ENCODE data around the gene RBM33.

Gene RBM33

DNA sequence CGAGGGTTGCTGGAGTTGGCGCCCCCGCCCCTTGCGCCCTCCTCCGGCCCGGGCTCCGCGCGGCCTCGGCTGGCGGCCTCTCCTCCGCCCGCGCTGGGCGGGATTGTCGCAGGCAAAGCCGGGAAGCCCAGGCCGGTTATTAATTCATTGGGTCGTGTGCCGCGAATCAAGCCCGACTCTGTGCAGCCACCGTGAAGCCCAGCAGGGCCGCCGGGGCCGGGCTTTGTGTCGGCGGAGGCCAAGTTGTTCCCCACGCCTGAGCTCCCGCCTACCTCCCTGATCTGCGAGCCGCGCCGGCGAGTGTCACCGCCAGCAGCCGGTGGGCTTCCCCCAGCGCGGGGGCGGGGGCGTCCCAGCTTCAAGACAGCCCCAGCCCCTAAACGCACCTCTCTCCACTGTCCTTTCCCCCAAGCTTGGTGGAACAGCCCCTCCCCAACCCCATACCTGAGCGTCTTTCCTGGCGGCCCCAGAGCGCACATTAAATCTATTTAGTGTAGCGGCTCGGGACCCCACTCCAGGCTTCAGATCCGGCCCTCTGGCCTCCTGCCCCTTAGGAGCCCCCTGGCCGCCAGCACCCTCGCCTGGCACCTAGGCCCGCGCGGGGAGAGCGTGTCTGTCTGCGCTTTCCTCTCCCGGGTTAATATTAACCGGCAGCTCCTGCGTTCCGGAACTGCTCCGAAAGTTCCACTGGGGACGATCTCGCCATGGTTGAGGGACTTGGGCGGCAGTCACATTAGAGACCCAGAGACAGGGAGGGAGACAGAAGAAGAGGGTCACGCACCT, 164.3 kb downstream of the RBM33 start:
- H2AFZ ChIP-seq (ENCODE audit: low read depth, low read length): peak overlapping the region; percentile 48
- H3K27me3 ChIP-seq (ENCODE audit: insufficient read depth, low read length): peaks cover 60% of the 10 kb centered on the region
- H3K4me1 ChIP-seq (ENCODE audit: insufficient read depth, low read length): peaks cover 53% of the 10 kb centered on the region
- peak overlapping the region; percentile 45 for H3K4me3 ChIP-seq (ENCODE audit: low read length)
- H3K36me3 ChIP-seq (ENCODE audit: insufficient read depth, low read length): no peaks in the 10 kb centered on the region
- H3K9me3 ChIP-seq (ENCODE audit: low read length): no peaks in the 10 kb centered on the region

DNA sequence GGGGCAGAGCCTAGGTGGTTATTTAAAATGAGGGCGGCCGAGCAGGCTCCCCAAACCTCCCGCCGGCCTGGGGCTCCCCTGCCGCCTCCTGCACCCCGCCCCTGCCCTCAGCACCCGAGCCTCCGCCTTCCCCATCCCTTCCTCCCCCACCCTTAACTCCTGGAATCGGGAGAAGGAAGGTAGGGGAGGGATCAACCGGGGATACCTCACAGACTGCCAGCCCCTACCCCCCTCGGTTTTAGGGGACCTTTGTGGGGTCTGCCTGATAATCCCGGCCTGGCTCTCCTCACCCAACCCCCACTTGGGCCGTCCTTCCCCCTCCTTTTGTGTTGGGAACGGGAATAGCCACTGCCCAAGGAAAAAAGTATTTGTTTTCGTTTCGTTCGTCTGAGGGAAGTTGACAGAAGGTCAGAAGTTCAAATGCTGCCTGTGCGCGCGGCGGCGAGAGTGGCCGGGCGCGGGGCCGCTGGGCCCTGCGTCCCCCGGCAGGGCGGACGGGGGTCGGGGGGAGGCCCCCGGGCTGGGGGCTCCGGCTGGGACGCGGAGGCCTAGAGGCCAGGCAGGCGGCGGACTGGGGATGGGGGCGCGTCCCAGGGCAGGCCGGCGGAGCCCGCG, 165.0 kb downstream of the RBM33 start:
- Histone ChIP-seq H3K27me3 (ENCODE audit: insufficient read depth, low read length) (peaks cover 66% of the 10 kb centered on the region), H3K4me1 (ENCODE audit: insufficient read depth, low read length) (peaks cover 53% of the 10 kb centered on the region), H2AFZ (ENCODE audit: low read depth, low read length) (peak overlapping the region; percentile 48), H3K9me3 (ENCODE audit: low read length) (no peaks in the 10 kb centered on the region), H3K4me3 (ENCODE audit: low read length) (peak overlapping the region; percentile 45), H3K36me3 (ENCODE audit: insufficient read depth, low read length) (no peaks in the 10 kb centered on the region)

GRCh38 chr7:155809947-155810769, 165.7 kb downstream of the RBM33 start:
- H3K36me3 ChIP-seq (ENCODE audit: insufficient read depth, low read length): no peaks in the 10 kb centered on the region
- H3K9me3 ChIP-seq (ENCODE audit: low read length): no peaks in the 10 kb centered on the region
- peak overlapping the region; percentile 42 for H2AFZ ChIP-seq (ENCODE audit: low read depth, low read length)
- H3K4me3 ChIP-seq (ENCODE audit: low read length): peak overlapping the region; percentile 25
- peaks cover 71% of the 10 kb centered on the region for H3K27me3 ChIP-seq (ENCODE audit: insufficient read depth, low read length)
- H3K4me1 ChIP-seq (ENCODE audit: insufficient read depth, low read length): peaks cover 53% of the 10 kb centered on the region

DNA sequence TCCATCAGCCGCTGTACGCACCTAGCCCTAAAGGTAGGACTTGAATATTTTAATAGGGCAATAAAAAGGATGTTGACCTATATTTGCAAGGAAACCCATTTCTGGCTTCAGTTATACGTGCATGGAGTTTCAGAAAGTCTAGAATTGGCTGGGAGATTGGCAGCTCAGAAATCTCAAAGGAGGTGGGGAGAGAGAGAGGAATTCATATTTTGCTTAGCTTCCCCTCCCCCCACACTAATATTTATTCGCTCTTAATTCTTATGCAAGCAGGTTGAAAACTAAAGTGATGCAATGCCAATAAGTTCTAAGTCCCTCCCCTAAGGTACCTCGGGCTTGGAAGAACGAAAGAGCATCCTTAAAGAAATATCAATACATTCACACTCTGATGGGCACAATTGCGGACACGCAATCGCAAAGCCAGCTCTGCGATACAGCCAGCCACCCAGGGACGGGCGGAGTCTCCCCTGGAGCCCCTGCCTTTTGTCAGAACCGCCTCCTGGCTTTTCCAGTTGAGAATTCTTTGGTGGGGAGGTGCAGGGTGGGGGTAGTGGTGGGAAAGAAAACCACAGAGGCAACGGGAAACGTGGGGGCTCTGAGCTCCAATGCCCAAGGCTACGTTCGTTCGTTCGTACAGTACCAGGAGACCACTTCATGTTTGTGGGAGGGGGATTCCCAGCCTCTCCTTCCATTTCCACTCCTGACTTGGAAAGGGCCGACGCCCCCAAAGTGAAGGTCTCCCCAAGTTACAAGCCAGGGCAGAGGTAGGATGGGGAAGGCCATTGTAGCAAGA, 166.5 kb downstream of the RBM33 start:
- Histone ChIP-seq H3K27me3 (ENCODE audit: insufficient read depth, low read length) (peaks cover 75% of the 10 kb centered on the region), H3K4me1 (ENCODE audit: insufficient read depth, low read length) (peaks cover 45% of the 10 kb centered on the region), H3K9me3 (ENCODE audit: low read length) (no peaks in the 10 kb centered on the region), H2AFZ (ENCODE audit: low read depth, low read length) (no peak overlapping the region), H3K36me3 (ENCODE audit: insufficient read depth, low read length) (no peaks in the 10 kb centered on the region), H3K4me3 (ENCODE audit: low read length) (no peak overlapping the region)

DNA sequence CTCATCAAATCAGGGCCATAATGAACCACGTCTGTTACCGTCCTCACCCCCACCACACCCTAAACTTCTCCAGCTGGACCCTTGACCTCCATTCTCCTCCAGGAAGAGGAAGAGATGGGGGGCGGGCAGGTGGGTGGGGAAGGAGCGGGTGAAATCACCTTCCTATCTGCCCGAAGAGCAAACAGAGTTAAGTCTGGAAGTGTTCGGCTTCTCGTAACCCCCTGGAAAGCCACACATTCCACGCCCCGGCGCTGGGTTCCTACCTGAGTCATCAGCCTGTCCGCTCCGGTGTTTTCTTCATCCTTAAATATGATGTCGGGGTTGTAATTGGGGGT, 167.1 kb downstream of the RBM33 start:
- Histone ChIP-seq H2AFZ (ENCODE audit: low read depth, low read length) (no peak overlapping the region), H3K27me3 (ENCODE audit: insufficient read depth, low read length) (peaks cover 75% of the 10 kb centered on the region), H3K4me3 (ENCODE audit: low read length) (no peak overlapping the region), H3K36me3 (ENCODE audit: insufficient read depth, low read length) (no peaks in the 10 kb centered on the region), H3K9me3 (ENCODE audit: low read length) (no peaks in the 10 kb centered on the region), H3K4me1 (ENCODE audit: insufficient read depth, low read length) (peaks cover 45% of the 10 kb centered on the region)

DNA sequence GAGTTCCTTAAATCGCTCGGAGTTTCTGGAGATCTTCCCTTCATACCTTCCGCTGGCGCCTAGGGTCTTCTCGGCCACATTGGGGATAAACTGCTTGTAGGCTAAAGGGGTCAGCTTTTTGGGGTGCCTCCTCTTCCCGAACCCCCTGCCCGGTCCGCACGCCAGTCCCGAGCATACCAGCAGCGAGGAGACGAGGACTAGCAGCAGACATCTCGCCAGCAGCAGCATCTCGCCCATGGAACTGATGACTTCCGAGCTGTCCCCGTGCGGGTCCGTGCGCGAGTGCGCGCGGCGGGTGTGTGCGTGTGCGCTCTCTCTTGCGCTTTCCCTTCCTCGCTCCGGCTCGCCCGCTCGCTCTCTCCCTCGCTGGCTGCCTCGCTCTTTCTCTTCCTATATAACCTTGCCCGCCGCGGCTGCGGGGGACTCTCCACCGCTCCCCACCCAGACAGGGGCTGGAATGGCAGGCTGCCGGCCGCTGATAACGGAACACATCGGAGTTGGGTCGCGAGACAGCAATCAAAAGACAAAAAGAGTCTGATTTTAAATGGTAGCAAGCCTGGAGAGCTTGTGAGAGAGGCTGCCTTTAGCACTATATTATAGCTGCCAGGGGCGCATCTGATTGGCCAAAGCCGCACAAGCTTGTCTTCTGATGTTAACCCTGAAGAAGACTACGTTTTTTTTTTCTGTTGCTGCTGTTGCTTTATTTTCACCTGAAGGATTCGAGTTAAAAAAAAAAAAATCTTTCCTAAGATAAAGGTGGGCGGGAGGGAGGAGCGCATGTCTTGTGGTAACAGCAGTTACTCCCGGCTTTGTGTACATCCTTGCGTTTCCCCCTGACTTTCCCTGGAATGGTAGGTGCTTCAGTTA, 167.7 kb downstream of the RBM33 start, which contains the start of gene SHH:
Gene SHH, minus strand, starts transcription at position 569 of the 867 bp plus-strand sequence. Its CDS starts 341 bp downstream, at position 228.
- peak within 1 kb of the TSS; percentile 38 for H2AFZ ChIP-seq (ENCODE audit: low read depth, low read length)
- H3K4me1 ChIP-seq (ENCODE audit: insufficient read depth, low read length): peaks cover 41% of the 10 kb centered on the region
- H3K36me3 ChIP-seq (ENCODE audit: insufficient read depth, low read length): no peaks in the 10 kb centered on the region
- peaks cover 74% of the 10 kb centered on the region for H3K27me3 ChIP-seq (ENCODE audit: insufficient read depth, low read length)
- peak within 1 kb of the TSS; percentile 26 for H3K4me3 ChIP-seq (ENCODE audit: low read length)
- no peaks in the 10 kb centered on the region for H3K9me3 ChIP-seq (ENCODE audit: low read length)

DNA sequence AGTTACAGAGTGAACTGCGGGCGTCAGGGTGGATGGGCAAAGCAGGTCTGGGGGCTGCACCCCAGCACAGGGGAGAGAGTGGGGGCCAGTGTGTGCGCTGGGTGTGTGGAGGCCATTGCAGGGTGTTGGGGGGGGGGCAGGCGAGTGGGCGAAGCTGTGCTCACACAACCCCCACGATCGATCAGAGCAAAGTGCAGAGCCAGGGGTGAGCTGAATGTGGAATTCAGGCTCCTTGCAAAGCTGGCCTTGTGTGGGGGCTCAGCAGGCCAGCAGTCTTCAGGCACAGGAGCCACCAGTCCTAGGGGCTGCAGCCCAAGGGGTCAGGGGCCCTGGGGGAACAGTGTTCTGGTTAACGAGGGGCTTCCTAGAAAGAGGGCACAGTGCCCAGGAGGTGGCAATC, 168.7 kb downstream of the RBM33 start:
- H3K36me3 ChIP-seq (ENCODE audit: insufficient read depth, low read length): no peaks in the 10 kb centered on the region
- peaks cover 74% of the 10 kb centered on the region for H3K27me3 ChIP-seq (ENCODE audit: insufficient read depth, low read length)
- H3K4me3 ChIP-seq (ENCODE audit: low read length): no peak overlapping the region
- H3K4me1 ChIP-seq (ENCODE audit: insufficient read depth, low read length): peaks cover 33% of the 10 kb centered on the region
- H2AFZ ChIP-seq (ENCODE audit: low read depth, low read length): no peak overlapping the region
- H3K9me3 ChIP-seq (ENCODE audit: low read length): no peaks in the 10 kb centered on the region

- H3K9me3 ChIP-seq (ENCODE audit: low read length): no peaks in the 10 kb centered on the region
- H3K4me1 ChIP-seq (ENCODE audit: insufficient read depth, low read length): peaks cover 28% of the 10 kb centered on the region
- H3K36me3 ChIP-seq (ENCODE audit: insufficient read depth, low read length): no peaks in the 10 kb centered on the region
- H2AFZ ChIP-seq (ENCODE audit: low read depth, low read length): no peak overlapping the region
- H3K4me3 ChIP-seq (ENCODE audit: low read length): no peak overlapping the region
- H3K27me3 ChIP-seq (ENCODE audit: insufficient read depth, low read length): peaks cover 74% of the 10 kb centered on the region
These were observed 169.3 kb downstream of the RBM33 start for GRCh38 chr7:155813546-155814315.

GRCh38 chr7:155814316-155815276, 170.1 kb downstream of the RBM33 start:
- Histone ChIP-seq H3K36me3 (ENCODE audit: insufficient read depth, low read length) (no peaks in the 10 kb centered on the region), H2AFZ (ENCODE audit: low read depth, low read length) (no peak overlapping the region), H3K4me1 (ENCODE audit: insufficient read depth, low read length) (peaks cover 19% of the 10 kb centered on the region), H3K4me3 (ENCODE audit: low read length) (no peak overlapping the region), H3K9me3 (ENCODE audit: low read length) (no peaks in the 10 kb centered on the region), H3K27me3 (ENCODE audit: insufficient read depth, low read length) (peaks cover 72% of the 10 kb centered on the region)

DNA sequence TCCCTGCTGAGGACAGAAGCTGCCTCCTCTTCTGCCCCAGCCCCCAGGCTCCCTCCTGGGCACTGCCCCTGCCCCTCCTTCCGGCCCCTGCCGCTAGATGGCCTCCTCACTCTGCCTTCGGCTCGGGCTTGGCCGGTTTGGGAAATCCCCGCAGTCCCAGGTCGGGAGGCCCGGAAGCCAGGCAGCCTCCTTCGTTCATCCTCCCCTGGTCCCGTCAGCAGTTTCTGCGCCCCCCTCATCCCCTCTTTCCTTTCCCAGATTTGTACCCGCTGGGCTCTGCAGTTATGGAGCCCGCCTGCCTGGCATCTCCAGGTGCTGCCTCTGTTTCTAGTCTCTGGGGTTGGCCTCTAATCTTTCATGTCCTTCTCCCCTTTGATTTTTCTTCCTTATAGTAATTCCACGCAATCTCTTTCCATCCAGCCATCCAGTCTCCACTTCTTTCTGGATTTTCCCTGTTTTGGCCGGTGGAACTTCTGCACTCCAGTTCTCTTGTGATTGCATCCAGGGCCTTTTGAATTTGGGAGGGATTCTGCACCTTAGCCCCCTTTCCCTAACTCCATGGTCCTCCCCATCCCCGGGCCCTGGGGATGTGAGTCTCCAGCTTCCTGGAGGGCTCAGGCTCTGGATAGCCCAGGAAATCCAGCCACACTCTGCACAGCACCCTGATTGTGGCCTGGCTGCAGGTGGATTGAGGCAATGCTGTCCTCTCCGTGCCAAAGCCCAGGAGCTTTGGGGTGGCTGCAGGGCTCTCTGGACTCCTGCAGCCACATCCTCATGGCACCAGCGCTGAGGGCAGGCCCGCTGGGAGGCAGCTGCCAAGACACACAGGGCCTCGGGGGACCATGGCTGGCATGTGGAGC, 171.1 kb downstream of the RBM33 start:
- no peaks in the 10 kb centered on the region for H3K36me3 ChIP-seq (ENCODE audit: insufficient read depth, low read length)
- no peak overlapping the region for H2AFZ ChIP-seq (ENCODE audit: low read depth, low read length)
- H3K27me3 ChIP-seq (ENCODE audit: insufficient read depth, low read length): peaks cover 64% of the 10 kb centered on the region
- no peaks in the 10 kb centered on the region for H3K9me3 ChIP-seq (ENCODE audit: low read length)
- H3K4me3 ChIP-seq (ENCODE audit: low read length): no peak overlapping the region
- peaks cover 12% of the 10 kb centered on the region for H3K4me1 ChIP-seq (ENCODE audit: insufficient read depth, low read length)
